HepG2 (cell line): ENCODE results near the gene CLEC10A. TPM values are rescaled to one million over a fixed set of nuclear protein-coding genes. Genes with fewer than 3 reads are reported as not detected.
"Not testable (repeated sequence)": the region's sequence is repeated elsewhere in the genome, so short reads cannot be mapped to it uniquely, and the experiment has no call there.

Source experiments
- CTCF ChIP-seq: sonication (generic); formaldehyde crosslinking; IDR thresholded peaks from 2 replicates; pipeline ENCODE4 v1.5.0; 2020; ENCODE audit warnings: mild to moderate bottlenecking, missing genetic modification reagents, moderate library complexity
- ELF1 ChIP-seq: sonication (generic); formaldehyde crosslinking; IDR thresholded peaks from 2 replicates; pipeline ENCODE4 v1.4.0; 2020; ENCODE audit warnings: missing genetic modification reagents
- HNF4A ChIP-seq: sonication (generic); formaldehyde crosslinking; IDR thresholded peaks from 2 replicates; pipeline ENCODE4 v1.4.0; 2020; ENCODE audit warnings: missing genetic modification reagents
- HOMEZ ChIP-seq: IDR thresholded peaks from 2 replicates; pipeline ENCODE4 v1.6.1; 2016; ENCODE audit warnings: low read depth
- MAFF ChIP-seq: IDR thresholded peaks from 2 replicates; pipeline ENCODE4 v1.6.1; 2011; ENCODE audit warnings: low read depth, low read length, improper control_type of control experiment
- MIER2 ChIP-seq: IDR thresholded peaks from 2 replicates; pipeline ENCODE4 v1.6.1; 2016; ENCODE audit warnings: missing biosample characterization, missing genetic modification reagents
- SMAD3 ChIP-seq: sonication (generic); formaldehyde crosslinking; IDR thresholded peaks from 2 replicates; pipeline ENCODE4 v1.4.0; 2020; ENCODE audit warnings: missing genetic modification reagents
- SOX13 ChIP-seq, 3 experiments: fragments of 450-650 bp in 1 of 3; sonication (generic) in 1 of 3; formaldehyde crosslinking in 1 of 3; IDR thresholded peaks in 2 of 3; conservative IDR thresholded peaks in 1 of 3; 2 replicates each; pipeline versions ENCODE4 v1.5.0 to v1.6.1; 2016 to 2020; ENCODE audit warnings: antibody characterized with exemption in 1 of 3, mild to moderate bottlenecking in 1 of 3, missing compliant biosample characterization in 1 of 3, missing genetic modification reagents in 1 of 3, moderate library complexity in 1 of 3
- ZEB1 ChIP-seq: IDR thresholded peaks from 2 replicates; pipeline ENCODE4 v1.6.1; 2012; ENCODE audit warnings: mild to moderate bottlenecking, low read depth, inconsistent platforms; ENCODE audit not compliant: insufficient replicate concordance
- ZFX ChIP-seq: sonication (generic); formaldehyde crosslinking; IDR thresholded peaks from 2 replicates; pipeline ENCODE4 v1.4.0; 2020; ENCODE audit warnings: mild to moderate bottlenecking, low read depth, missing genetic modification reagents, moderate library complexity
- polyA plus RNA-seq, 8 experiments: library from polyadenylated mRNA; depleted of rRNA in 3 of 8; stranded (reverse) in 7 of 8; unstranded in 1 of 8; fragments of >200 nt; fragmentation: Illumina TruSeq in 4 of 8; extraction: Trizol in 4 of 8; gene quantifications; 2 replicates each; pipeline versions ENCODE4 v1.2.1 to v1.2.3, GENCODE V29; 2011 to 2016; ENCODE audit warnings: low read depth in 4 of 8, missing spikeins in 1 of 8, mixed read lengths in 1 of 8; ENCODE audit not compliant: insufficient read depth in 1 of 8
- total RNA-seq, 5 experiments: library from RNA; depleted of rRNA; stranded (reverse); fragments of >200 nt; fragmentation: Illumina TruSeq; extraction: Trizol; gene quantifications; 2 replicates each; pipeline ENCODE4 v1.2.3, GENCODE V29; 2016; ENCODE audit warnings: low read depth in 1 of 5
- TF ChIP-seq, protein P1 (sequence below): sonication (generic); formaldehyde crosslinking; IDR thresholded peaks from 2 replicates; pipeline ENCODE4 v1.4.0; 2020; ENCODE audit warnings: low read depth, missing genetic modification reagents
- TF ChIP-seq, protein P2 (sequence below): IDR thresholded peaks from 2 replicates; pipeline ENCODE4 v1.6.1; 2016
- TF ChIP-seq, protein P3 (sequence below), 2 experiments: sonication (generic) in 1 of 2; formaldehyde crosslinking in 1 of 2; IDR thresholded peaks; 2 replicates each; pipeline versions ENCODE4 v1.4.0 to v1.6.1; 2016 to 2020; ENCODE audit warnings: borderline replicate concordance in 1 of 2, low read depth in 1 of 2, mild to moderate bottlenecking in 1 of 2, missing genetic modification reagents in 1 of 2

CLEC10A gene
- total and polyA plus RNA-seq, 2 of the 13 experiments (the other 11 are each of a cell fraction or from before 2014, with no cell fraction given), result 0.33 TPM; not detected in 1

GRCh38 chr17:7046725-7047397 is 33.2 kb downstream of the CLEC10A start (continued):
- not testable (repeated sequence) for TF ChIP-seq SOX13 (IDR thresholded peaks at IDR 0.05)
- TF ChIP-seq SOX13 (CRISPR knock-in tag; conservative IDR thresholded peaks at IDR 0.05 in 1 of 2, IDR thresholded peaks at IDR 0.05 in 1 of 2) (peak in 1 of 2 experiments; percentile 82; a peak in 2 of 4 replicates), MAFF (peak; percentile 86), ZFX (CRISPR knock-in tag) (peak; percentile 67), HNF4A (CRISPR knock-in tag) (peak; percentile 68), CTCF (0 out of 2 replicates have a peak, but pooled peaks have one; percentile 12), HOMEZ (CRISPR knock-in tag) (peak; percentile 49; the same call in 1 of the 2 replicates), MIER2 (0 out of 2 replicates have a peak, but pooled peaks have one; percentile 20), ZEB1 (peak; percentile 46), ELF1 (CRISPR knock-in tag) (0 out of 2 replicates have a peak, but pooled peaks have one; percentile 18), SMAD3 (CRISPR knock-in tag) (0 out of 2 replicates have a peak, but pooled peaks have one; percentile 57)
- TF ChIP-seq, protein P1, sequence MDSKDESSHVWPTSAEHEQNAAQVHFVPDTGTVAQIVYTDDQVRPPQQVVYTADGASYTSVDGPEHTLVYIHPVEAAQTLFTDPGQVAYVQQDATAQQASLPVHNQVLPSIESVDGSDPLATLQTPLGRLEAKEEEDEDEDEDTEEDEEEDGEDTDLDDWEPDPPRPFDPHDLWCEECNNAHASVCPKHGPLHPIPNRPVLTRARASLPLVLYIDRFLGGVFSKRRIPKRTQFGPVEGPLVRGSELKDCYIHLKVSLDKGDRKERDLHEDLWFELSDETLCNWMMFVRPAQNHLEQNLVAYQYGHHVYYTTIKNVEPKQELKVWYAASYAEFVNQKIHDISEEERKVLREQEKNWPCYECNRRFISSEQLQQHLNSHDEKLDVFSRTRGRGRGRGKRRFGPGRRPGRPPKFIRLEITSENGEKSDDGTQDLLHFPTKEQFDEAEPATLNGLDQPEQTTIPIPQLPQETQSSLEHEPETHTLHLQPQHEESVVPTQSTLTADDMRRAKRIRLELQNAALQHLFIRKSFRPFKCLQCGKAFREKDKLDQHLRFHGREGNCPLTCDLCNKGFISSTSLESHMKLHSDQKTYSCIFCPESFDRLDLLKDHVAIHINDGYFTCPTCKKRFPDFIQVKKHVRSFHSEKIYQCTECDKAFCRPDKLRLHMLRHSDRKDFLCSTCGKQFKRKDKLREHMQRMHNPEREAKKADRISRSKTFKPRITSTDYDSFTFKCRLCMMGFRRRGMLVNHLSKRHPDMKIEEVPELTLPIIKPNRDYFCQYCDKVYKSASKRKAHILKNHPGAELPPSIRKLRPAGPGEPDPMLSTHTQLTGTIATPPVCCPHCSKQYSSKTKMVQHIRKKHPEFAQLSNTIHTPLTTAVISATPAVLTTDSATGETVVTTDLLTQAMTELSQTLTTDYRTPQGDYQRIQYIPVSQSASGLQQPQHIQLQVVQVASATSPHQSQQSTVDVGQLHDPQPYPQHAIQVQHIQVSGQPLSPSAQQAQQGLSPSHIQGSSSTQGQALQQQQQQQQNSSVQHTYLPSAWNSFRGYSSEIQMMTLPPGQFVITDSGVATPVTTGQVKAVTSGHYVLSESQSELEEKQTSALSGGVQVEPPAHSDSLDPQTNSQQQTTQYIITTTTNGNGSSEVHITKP, result 0 out of 2 replicates have a peak, but pooled peaks have one; percentile 38
- TF ChIP-seq, protein P2, sequence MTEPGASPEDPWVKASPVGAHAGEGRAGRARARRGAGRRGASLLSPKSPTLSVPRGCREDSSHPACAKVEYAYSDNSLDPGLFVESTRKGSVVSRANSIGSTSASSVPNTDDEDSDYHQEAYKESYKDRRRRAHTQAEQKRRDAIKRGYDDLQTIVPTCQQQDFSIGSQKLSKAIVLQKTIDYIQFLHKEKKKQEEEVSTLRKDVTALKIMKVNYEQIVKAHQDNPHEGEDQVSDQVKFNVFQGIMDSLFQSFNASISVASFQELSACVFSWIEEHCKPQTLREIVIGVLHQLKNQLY (CRISPR knock-in tag), result peak; percentile 75
- TF ChIP-seq, protein P3, sequence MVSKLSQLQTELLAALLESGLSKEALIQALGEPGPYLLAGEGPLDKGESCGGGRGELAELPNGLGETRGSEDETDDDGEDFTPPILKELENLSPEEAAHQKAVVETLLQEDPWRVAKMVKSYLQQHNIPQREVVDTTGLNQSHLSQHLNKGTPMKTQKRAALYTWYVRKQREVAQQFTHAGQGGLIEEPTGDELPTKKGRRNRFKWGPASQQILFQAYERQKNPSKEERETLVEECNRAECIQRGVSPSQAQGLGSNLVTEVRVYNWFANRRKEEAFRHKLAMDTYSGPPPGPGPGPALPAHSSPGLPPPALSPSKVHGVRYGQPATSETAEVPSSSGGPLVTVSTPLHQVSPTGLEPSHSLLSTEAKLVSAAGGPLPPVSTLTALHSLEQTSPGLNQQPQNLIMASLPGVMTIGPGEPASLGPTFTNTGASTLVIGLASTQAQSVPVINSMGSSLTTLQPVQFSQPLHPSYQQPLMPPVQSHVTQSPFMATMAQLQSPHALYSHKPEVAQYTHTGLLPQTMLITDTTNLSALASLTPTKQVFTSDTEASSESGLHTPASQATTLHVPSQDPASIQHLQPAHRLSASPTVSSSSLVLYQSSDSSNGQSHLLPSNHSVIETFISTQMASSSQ (IDR thresholded peaks at IDR 0.05; ENCODE audit: low read depth), result not testable (repeated sequence)
- TF ChIP-seq, protein P3 (CRISPR knock-in tag; IDR thresholded peaks at IDR 0.05; ENCODE audit: borderline replicate concordance), result peak; percentile 25; the same call in 1 of the 2 replicates
